Measurements from ENCODE around the gene VSIG8.

Gene VSIG8

GRCh38 chr1:159829273-159829634 is 33.2 kb downstream of the VSIG8 start:
- DNase-seq (ENCODE audit: low read depth in 2 of 2), result no peak

DNA sequence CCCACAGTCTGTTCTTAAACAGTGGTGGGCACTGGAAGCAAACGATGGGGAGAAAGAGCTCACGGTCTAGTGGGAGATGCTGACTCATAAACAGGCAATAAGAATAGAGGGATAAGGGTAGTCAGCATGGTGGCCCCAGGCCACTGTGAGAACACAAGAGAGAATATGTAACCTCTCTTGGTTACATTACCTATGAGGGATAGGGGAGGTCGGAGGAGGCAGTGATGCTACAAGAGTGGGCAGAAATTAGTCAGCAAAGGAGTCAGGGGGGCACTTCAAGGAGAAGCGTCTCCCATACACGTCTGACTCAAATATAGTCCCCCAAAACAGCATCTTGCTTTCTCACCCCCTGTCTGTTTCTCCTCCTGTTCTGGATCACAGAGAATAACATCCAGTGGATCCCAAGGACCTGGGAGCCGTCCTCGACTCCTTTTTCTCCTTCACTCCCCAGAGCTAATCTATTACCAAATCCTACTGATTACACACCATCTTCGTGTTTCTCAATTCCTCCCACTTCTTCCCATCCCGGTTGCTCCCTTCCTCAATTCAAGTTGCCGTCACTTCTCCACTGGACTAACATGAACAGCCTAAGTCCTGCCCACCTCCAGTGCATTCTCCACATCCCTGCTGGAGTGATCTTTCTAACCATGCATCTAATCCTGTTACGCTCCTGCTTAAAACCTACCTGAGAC is 33.7 kb downstream of the VSIG8 start:
- no peak for DNase-seq (ENCODE audit: low read depth in 2 of 2)

DNA sequence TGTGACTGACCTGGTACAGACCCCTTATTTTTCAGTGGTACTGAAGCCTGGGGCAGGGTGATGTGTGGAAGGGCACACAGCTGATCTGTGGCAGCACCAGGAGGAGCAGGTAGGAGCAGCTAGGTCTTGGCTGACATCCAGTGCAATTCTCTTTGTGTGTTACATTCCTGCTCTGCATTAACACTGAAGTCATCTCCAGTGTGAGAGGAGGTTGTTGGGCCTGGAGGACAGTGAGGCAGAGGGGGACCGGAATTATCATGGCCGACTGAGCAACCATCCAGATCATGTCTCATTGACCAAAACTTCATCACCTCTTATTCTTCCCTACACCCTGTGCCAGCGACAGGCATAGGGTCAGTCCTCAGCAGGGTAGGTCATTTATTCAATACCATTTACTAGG is 34.3 kb downstream of the VSIG8 start:
- DNase-seq (ENCODE audit: low read depth in 2 of 2), result no peak

GRCh38 chr1:159827549-159827948 is 34.9 kb downstream of the VSIG8 start:
- no peak for DNase-seq (ENCODE audit: low read depth in 2 of 2)

GRCh38 chr1:159827102-159827490 is 35.4 kb downstream of the VSIG8 start:
- no peak for DNase-seq (ENCODE audit: low read depth in 2 of 2)

DNA sequence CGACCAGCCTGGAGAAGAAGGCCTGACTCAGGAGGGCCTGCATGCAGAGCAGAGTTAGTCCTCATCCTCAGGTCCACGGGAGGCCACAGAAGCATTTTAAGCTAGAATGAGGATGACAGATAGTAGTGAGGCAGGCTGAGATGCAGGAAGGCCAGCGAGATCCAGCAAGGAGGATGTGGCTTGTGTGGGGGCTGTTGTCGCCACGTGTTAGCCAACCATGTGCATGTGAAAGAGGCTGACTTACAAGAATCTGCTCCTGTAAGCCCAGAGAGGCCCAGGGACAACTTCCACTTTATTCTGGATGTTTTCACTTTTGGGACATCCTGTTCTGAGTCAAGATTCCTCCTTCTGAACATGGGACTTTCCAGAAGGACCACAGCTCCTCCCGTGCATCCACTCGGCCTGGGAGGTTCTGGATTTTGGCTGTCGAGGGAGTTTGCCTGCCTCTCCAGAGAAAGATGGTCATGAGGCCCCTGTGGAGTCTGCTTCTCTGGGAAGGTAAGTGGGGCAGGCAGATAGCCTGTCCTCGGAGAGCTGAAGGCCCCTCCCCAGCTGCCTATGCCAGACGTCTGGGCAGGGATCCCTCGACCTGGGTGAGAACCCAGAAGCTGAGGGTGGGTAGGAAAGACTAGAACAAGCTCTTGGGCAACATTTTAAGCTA is 35.9 kb downstream of the VSIG8 start, which contains the start of gene SLAMF8:
TSS of gene SLAMF8 (plus strand) at position 433 of the 661 bp plus-strand sequence. CDS start at position 459, 26 bp downstream.
- peak; percentile 24 to 34 for DNase-seq (ENCODE audit: low read depth in 2 of 2)

- DNase-seq (ENCODE audit: low read depth in 2 of 2), result no peak
Observed at GRCh38 chr1:159825564-159825963, 36.9 kb downstream of the VSIG8 start.

- DNase-seq (ENCODE audit: low read depth in 2 of 2), result no peak
Observed at GRCh38 chr1:159823406-159823805, 39.1 kb downstream of the VSIG8 start.

DNA sequence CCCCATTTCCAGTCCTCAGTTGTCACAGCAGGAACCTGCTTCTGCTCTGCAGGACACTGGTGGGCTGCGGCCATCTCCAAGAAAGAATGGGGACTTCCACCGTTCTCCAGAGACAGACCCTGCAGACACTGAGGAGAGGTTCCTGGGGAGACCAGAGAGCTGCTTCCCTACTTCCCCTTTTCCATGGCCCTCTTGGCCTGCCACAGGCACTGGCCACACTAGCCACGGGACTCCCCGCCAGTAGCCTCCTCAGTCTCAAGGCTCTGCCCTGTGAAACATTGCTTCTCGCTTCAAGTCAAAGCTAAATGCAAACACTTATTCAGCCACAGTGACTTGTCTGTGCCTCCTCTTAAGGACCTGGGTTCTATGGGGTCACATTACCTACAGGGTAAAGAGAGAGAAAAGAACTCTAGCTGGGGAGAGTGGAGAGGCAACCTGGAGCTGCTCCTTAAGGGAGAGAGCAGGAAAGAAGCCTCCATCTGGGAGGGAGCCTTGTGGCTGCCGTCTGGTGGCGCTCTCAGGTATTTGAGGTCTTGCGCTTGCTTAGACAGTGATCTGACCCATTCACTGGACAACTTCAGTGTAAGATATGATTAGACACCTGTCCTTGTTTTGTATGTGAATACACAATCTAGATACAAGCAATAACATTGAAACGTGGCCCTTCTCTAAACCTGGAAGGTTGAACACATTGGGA is 41.1 kb downstream of the VSIG8 start:
- no peak for DNase-seq (ENCODE audit: low read depth in 2 of 2)

GRCh38 chr1:159817276-159818041 is 45.0 kb downstream of the VSIG8 start:
- DNase-seq (ENCODE audit: low read depth in 2 of 2), result no peak

- no peak for DNase-seq (ENCODE audit: low read depth in 2 of 2)
Observed at GRCh38 chr1:159815926-159816325, 46.5 kb downstream of the VSIG8 start.

DNA sequence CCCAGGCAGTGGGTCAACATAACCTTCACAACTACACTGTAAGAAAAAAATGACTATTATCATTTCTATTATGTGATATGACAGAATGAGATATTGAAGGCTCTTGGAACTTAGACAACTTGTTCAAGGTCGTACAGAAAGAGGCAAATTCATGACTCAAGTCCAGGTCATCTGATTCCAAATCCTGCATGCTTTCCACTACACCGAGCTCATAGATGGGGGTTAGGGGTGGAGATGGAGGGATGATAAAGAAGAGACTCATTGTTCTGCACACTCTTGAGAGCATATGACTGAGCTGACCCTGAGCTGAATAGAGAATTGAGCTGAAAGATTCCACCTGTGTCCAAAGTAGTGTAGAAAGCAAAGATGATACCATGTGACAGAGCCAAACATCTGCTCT is 57.5 kb downstream of the VSIG8 start:
- no peak for DNase-seq (ENCODE audit: low read depth in 2 of 2)

Data from stimulated activated CD8-positive, alpha-beta memory T cell treated with anti-CD3 and anti-CD28 coated beads, Interleukin-2, amount 100 ng/mL, for 1 hour (primary cell).